RWPE2 (cell line): ENCODE data around the gene BIRC5.

ENCODE experiments used
- ATAC-seq: fragments of 200-7000 bp; cut with Tn5 transposase; 3 replicates; pipeline ENCODE4 v1.9.1; 2021; ENCODE audit warnings: low read depth
- DNase-seq: peaks from one replicate; pipeline ENCODE4 v3.0.0-alpha.2; 2020; ENCODE audit warnings: low spot score
- H3K27ac ChIP-seq: fragments of 450-650 bp; 2 replicates; pipeline ENCODE4 v1.5.1; 2017; ENCODE audit warnings: mild to moderate bottlenecking; ENCODE audit not compliant: poor library complexity, severe bottlenecking
- H3K27me3 ChIP-seq: fragments of 250-450 bp; sonication (Bioruptor Pico); 2 replicates; pipeline ENCODE4 v1.5.1; 2021; ENCODE audit warnings: mild to moderate bottlenecking, moderate library complexity; ENCODE audit not compliant: insufficient read depth, poor library complexity, severe bottlenecking
- H3K36me3 ChIP-seq: fragments of 250-450 bp; sonication (Bioruptor Pico); 2 replicates; pipeline ENCODE4 v1.5.1; 2020; ENCODE audit warnings: low read depth, mild to moderate bottlenecking, moderate library complexity
- H3K4me1 ChIP-seq: fragments of 250-450 bp; sonication (Bioruptor Pico); 2 replicates; pipeline ENCODE4 v1.5.1; 2021; ENCODE audit warnings: mild to moderate bottlenecking, moderate library complexity; ENCODE audit not compliant: insufficient read depth, poor library complexity, severe bottlenecking
- H3K4me3 ChIP-seq: fragments of 250-450 bp; sonication (Bioruptor Pico); 2 replicates; pipeline ENCODE4 v1.5.1; 2021; ENCODE audit warnings: mild to moderate bottlenecking, moderate library complexity; ENCODE audit not compliant: severe bottlenecking
- H3K9me3 ChIP-seq: fragments of 250-450 bp; sonication (Bioruptor Pico); 2 replicates; pipeline ENCODE4 v1.5.1; 2021; ENCODE audit warnings: mild to moderate bottlenecking, moderate library complexity; ENCODE audit not compliant: severe bottlenecking
- TF ChIP-seq, protein P1 (sequence below): fragments of 450-650 bp; IDR thresholded peaks from one replicate; pipeline ENCODE4 v1.5.1; 2017; ENCODE audit warnings: mild to moderate bottlenecking, moderate library complexity; ENCODE audit not compliant: poor library complexity, severe bottlenecking

BIRC5 gene

DNA sequence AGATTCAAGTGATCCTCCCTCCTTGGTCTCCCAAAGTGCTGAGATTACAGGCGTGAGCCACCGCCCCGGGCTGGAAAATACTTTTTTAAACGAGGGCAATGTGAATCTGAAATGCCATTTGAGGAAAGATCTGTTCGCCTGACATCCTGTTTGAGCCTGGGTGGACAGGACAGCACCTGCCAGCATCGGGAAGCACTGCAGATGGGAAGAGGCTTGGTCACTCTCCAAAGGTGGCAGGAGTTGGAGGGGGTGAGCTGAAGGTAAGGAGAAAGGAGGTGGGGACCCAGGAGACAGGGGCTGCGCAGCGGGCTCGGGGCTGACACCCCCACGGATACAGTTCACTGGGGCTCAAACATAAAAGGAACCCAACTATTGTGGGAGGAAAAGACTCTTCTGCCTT lies 3.9 kb upstream of the BIRC5 start:
- DNase-seq (no peak), ATAC-seq (no peak)
- no peak overlapping the region for H3K27ac ChIP-seq
- H3K4me3 ChIP-seq, result no peak overlapping the region
- TF ChIP-seq, protein P1, sequence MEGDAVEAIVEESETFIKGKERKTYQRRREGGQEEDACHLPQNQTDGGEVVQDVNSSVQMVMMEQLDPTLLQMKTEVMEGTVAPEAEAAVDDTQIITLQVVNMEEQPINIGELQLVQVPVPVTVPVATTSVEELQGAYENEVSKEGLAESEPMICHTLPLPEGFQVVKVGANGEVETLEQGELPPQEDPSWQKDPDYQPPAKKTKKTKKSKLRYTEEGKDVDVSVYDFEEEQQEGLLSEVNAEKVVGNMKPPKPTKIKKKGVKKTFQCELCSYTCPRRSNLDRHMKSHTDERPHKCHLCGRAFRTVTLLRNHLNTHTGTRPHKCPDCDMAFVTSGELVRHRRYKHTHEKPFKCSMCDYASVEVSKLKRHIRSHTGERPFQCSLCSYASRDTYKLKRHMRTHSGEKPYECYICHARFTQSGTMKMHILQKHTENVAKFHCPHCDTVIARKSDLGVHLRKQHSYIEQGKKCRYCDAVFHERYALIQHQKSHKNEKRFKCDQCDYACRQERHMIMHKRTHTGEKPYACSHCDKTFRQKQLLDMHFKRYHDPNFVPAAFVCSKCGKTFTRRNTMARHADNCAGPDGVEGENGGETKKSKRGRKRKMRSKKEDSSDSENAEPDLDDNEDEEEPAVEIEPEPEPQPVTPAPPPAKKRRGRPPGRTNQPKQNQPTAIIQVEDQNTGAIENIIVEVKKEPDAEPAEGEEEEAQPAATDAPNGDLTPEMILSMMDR, result no peak
- H3K36me3 ChIP-seq, result peaks cover 6% of the 10 kb centered on the region; the same call in 1 of the 2 replicates
- H3K4me1 ChIP-seq, result peaks cover 3% of the 10 kb centered on the region
- H3K9me3 ChIP-seq, result no peaks in the 10 kb centered on the region
- H3K27me3 ChIP-seq, result no peaks in the 10 kb centered on the region

DNA sequence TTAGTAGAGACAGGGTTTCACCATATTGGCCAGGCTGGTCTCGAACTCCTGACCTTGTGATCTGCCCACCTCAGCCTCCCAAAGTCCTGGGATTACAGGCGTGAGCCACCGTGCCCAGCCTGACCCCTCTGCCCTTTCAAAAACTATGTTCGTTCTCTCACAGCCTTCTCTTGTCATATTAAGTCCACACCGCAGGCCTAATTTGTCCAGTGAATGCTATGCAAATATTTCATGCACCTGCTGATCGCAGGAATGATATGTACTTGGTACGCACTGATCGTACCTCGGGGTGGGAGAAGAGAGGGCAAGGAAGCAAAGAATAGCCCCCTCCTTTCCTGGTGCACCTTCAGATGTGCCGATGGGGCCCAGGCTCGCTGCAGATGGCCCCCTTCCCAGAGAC lies 3.0 kb upstream of the BIRC5 start:
- ATAC-seq (no peak), DNase-seq (no peak)
- H3K27ac ChIP-seq, result no peak overlapping the region
- H3K27me3 ChIP-seq, result no peaks in the 10 kb centered on the region
- H3K4me1 ChIP-seq, result peaks cover 9% of the 10 kb centered on the region
- H3K4me3 ChIP-seq, result no peak overlapping the region
- no peaks in the 10 kb centered on the region for H3K9me3 ChIP-seq
- TF ChIP-seq, protein P1, result no peak
- peaks cover 13% of the 10 kb centered on the region for H3K36me3 ChIP-seq

DNA sequence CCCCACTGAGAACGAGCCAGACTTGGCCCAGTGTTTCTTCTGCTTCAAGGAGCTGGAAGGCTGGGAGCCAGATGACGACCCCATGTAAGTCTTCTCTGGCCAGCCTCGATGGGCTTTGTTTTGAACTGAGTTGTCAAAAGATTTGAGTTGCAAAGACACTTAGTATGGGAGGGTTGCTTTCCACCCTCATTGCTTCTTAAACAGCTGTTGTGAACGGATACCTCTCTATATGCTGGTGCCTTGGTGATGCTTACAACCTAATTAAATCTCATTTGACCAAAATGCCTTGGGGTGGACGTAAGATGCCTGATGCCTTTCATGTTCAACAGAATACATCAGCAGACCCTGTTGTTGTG lies 631 bp downstream of the BIRC5 start:
- Histone ChIP-seq H3K27ac (peak overlapping the region; percentile 43), H3K4me1 (peaks cover 9% of the 10 kb centered on the region)

DNA sequence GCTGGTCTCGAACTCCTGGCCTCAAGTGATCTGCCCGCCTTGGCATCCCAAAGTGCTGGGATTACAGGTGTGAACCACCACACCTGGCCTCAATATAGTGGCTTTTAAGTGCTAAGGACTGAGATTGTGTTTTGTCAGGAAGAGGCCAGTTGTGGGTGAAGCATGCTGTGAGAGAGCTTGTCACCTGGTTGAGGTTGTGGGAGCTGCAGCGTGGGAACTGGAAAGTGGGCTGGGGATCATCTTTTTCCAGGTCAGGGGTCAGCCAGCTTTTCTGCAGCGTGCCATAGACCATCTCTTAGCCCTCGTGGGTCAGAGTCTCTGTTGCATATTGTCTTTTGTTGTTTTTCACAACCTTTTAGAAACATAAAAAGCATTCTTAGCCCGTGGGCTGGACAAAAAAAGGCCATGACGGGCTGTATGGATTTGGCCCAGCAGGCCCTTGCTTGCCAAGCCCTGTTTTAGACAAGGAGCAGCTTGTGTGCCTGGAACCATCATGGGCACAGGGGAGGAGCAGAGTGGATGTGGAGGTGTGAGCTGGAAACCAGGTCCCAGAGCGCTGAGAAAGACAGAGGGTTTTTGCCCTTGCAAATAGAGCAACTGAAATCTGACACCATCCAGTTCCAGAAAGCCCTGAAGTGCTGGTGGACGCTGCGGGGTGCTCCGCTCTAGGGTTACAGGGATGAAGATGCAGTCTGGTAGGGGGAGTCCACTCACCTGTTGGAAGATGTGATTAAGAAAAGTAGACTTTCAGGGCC lies 5.5 kb downstream of the BIRC5 start:
- Histone ChIP-seq H3K4me3 (no peak overlapping the region), H3K27ac (no peak overlapping the region), H3K4me1 (peaks cover 9% of the 10 kb centered on the region), H3K27me3 (no peaks in the 10 kb centered on the region), H3K36me3 (peaks cover 91% of the 10 kb centered on the region), H3K9me3 (no peaks in the 10 kb centered on the region)
- DNase-seq, result no peak
- ATAC-seq, result no peak
- TF ChIP-seq, protein P1, result no peak

More for the DNA sequence above, 631 bp downstream of the BIRC5 start:
- Histone ChIP-seq H3K27me3 (no peaks in the 10 kb centered on the region), H3K9me3 (no peaks in the 10 kb centered on the region), H3K4me3 (peak overlapping the region; percentile 84), H3K36me3 (peaks cover 48% of the 10 kb centered on the region)
- TF ChIP-seq, protein P1, result no peak
- no peak for DNase-seq
- no peak for ATAC-seq

DNA sequence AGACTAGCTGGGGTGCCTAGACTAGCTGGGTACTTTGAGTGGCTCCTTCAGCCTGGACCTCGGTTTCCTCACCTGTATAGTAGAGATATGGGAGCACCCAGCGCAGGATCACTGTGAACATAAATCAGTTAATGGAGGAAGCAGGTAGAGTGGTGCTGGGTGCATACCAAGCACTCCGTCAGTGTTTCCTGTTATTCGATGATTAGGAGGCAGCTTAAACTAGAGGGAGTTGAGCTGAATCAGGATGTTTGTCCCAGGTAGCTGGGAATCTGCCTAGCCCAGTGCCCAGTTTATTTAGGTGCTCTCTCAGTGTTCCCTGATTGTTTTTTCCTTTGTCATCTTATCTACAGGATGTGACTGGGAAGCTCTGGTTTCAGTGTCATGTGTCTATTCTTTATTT lies 9.0 kb downstream of the BIRC5 start:
- H3K9me3 ChIP-seq, result no peaks in the 10 kb centered on the region
- H3K4me1 ChIP-seq, result peaks cover 5% of the 10 kb centered on the region
- ATAC-seq (no peak), DNase-seq (no peak)
- no peaks in the 10 kb centered on the region for H3K27me3 ChIP-seq
- H3K27ac ChIP-seq, result no peak overlapping the region
- TF ChIP-seq, protein P1, result no peak
- H3K36me3 ChIP-seq, result peaks cover 58% of the 10 kb centered on the region
- H3K4me3 ChIP-seq, result no peak overlapping the region
